Stimulated activated CD8-positive, alpha-beta memory T cell treated with anti-CD3 and anti-CD28 coated beads, Interleukin-15, amount 100 ng/mL, for 4 hours (primary cell): ENCODE data around the gene AGBL4.

Experiments
- DNase-seq, 2 donors: peaks; one replicate each; pipeline ENCODE4 v3.0.0-alpha.2; 2020; ENCODE audit warnings: low read depth in 2 of 2

AGBL4 gene

DNA sequence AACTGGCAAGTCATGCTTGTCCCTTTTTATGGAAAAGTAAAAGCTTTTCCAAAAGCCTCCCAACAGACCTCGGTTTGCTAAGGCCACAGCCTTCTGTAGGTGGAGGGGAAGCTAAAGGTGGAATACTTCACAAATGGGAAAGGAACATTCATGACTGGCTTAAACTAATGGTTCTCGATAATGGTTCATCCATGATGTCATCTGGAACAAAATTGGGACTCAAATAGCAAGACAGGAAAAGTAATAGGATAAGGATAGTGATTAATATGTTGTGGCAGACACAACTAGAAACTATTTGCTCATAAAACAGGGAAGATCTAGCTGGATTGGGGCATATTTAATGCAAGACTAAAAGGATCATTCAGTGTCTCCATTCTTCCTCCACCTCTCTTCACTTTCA, 1535.0 kb downstream of the AGBL4 start:
- no peak for DNase-seq
